Stimulated activated CD4-positive, alpha-beta T cell treated with anti-CD3 and anti-CD28 coated beads, Interleukin-1b, Interleukin-23, amount 100 ng/mL, for 48 hours (primary cell): Measurements from ENCODE around the gene TXNL1.
A peak's percentile ranks its signal among the peaks of the same experiment; 100 is the strongest.
"Not testable (repeated sequence)": the region's sequence is repeated elsewhere in the genome, so short reads cannot be mapped to it uniquely, and the experiment has no call there.

Experiments used
- DNase-seq: peaks from one replicate; pipeline ENCODE4 v3.0.0-alpha.2; 2020

The TXNL1 gene

GRCh38 chr18:56643381-56643780 is 5.0 kb upstream of the TXNL1 start:
- no peak for DNase-seq

GRCh38 chr18:56641714-56642337 is 3.4 kb upstream of the TXNL1 start:
- DNase-seq = no peak

- DNase-seq = no peak
Observed at GRCh38 chr18:56639571-56639970, 1.2 kb upstream of the TXNL1 start.

GRCh38 chr18:56639104-56639381 is 651 bp upstream of the TXNL1 start:
- no peak for DNase-seq

- DNase-seq = peak; percentile 17
Observed at GRCh38 chr18:56637711-56638231, 621 bp downstream of the TXNL1 start.

- no peak for DNase-seq
Observed at GRCh38 chr18:56637176-56637575, 1.2 kb downstream of the TXNL1 start.

GRCh38 chr18:56635007-56635406 is 3.4 kb downstream of the TXNL1 start:
- DNase-seq = no peak

GRCh38 chr18:56632070-56633022 is 6.0 kb downstream of the TXNL1 start:
- no peak for DNase-seq

GRCh38 chr18:56627991-56628390 is 10.4 kb downstream of the TXNL1 start:
- no peak for DNase-seq

GRCh38 chr18:56615738-56616520 is 22.5 kb downstream of the TXNL1 start:
- DNase-seq = no peak

GRCh38 chr18:56606618-56607017 is 31.8 kb downstream of the TXNL1 start:
- DNase-seq = no peak

- DNase-seq = no peak
Observed at GRCh38 chr18:56598422-56598821, 40.0 kb downstream of the TXNL1 start.

GRCh38 chr18:56593906-56594305 is 44.5 kb downstream of the TXNL1 start:
- DNase-seq = no peak

GRCh38 chr18:56580026-56580425 is 58.4 kb downstream of the TXNL1 start:
- DNase-seq = no peak

- DNase-seq = no peak
Observed at GRCh38 chr18:56579451-56579850, 58.9 kb downstream of the TXNL1 start.

GRCh38 chr18:56576826-56577573 is 61.4 kb downstream of the TXNL1 start:
- DNase-seq = no peak

- no peak for DNase-seq
Observed at GRCh38 chr18:56575819-56576663, 62.4 kb downstream of the TXNL1 start.

GRCh38 chr18:56574861-56575260 is 63.5 kb downstream of the TXNL1 start:
- DNase-seq = no peak

GRCh38 chr18:56572267-56572666 is 66.1 kb downstream of the TXNL1 start:
- DNase-seq = not testable (repeated sequence)

GRCh38 chr18:56570978-56571377 is 67.4 kb downstream of the TXNL1 start:
- no peak for DNase-seq

GRCh38 chr18:56569416-56569815 is 69.0 kb downstream of the TXNL1 start:
- no peak for DNase-seq

- no peak for DNase-seq
Observed at GRCh38 chr18:56568986-56569385, 69.4 kb downstream of the TXNL1 start.
